ENCODE measurements around the gene RAVER1. TPM values are rescaled to one million over a fixed set of nuclear protein-coding genes. Genes with fewer than 3 reads are reported as not detected.
A peak's percentile ranks its signal among the peaks of the same experiment; 100 is the strongest.

RAVER1 gene
- total and polyA plus RNA-seq, 9 of the 15 experiments (the other 6 are each of a cell fraction or from before 2014, with no cell fraction given), result 0.06 to 113 (median 7.0) TPM

- TF ChIP-seq, protein P1, sequence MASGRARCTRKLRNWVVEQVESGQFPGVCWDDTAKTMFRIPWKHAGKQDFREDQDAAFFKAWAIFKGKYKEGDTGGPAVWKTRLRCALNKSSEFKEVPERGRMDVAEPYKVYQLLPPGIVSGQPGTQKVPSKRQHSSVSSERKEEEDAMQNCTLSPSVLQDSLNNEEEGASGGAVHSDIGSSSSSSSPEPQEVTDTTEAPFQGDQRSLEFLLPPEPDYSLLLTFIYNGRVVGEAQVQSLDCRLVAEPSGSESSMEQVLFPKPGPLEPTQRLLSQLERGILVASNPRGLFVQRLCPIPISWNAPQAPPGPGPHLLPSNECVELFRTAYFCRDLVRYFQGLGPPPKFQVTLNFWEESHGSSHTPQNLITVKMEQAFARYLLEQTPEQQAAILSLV (tag; IDR thresholded peaks at IDR 0.05), result no peak
- TF ChIP-seq JUN (IDR thresholded peaks at IDR 0.05; ENCODE audit: borderline replicate concordance, low read depth, low read length), result peak; percentile 41; the same call in 1 of the 2 replicates
- TF ChIP-seq JUN (CRISPR knock-in tag; IDR thresholded peaks at IDR 0.05; ENCODE audit: borderline replicate concordance), result no peak
- TF ChIP-seq, protein P2, sequence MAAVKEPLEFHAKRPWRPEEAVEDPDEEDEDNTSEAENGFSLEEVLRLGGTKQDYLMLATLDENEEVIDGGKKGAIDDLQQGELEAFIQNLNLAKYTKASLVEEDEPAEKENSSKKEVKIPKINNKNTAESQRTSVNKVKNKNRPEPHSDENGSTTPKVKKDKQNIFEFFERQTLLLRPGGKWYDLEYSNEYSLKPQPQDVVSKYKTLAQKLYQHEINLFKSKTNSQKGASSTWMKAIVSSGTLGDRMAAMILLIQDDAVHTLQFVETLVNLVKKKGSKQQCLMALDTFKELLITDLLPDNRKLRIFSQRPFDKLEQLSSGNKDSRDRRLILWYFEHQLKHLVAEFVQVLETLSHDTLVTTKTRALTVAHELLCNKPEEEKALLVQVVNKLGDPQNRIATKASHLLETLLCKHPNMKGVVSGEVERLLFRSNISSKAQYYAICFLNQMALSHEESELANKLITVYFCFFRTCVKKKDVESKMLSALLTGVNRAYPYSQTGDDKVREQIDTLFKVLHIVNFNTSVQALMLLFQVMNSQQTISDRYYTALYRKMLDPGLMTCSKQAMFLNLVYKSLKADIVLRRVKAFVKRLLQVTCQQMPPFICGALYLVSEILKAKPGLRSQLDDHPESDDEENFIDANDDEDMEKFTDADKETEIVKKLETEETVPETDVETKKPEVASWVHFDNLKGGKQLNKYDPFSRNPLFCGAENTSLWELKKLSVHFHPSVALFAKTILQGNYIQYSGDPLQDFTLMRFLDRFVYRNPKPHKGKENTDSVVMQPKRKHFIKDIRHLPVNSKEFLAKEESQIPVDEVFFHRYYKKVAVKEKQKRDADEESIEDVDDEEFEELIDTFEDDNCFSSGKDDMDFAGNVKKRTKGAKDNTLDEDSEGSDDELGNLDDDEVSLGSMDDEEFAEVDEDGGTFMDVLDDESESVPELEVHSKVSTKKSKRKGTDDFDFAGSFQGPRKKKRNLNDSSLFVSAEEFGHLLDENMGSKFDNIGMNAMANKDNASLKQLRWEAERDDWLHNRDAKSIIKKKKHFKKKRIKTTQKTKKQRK (IDR thresholded peaks at IDR 0.05; ENCODE audit: borderline replicate concordance, low read depth, low read length), result no peak
- no peak for TF ChIP-seq POU5F1 (IDR thresholded peaks at IDR 0.05; ENCODE audit: borderline replicate concordance, low read depth, low read length, partially characterized antibody)
- TF ChIP-seq ZNF780A (CRISPR knock-in tag; IDR thresholded peaks at IDR 0.05), result no peak
- TF ChIP-seq HDAC3 (IDR thresholded peaks at IDR 0.05; ENCODE audit: borderline replicate concordance, partially characterized antibody), result no peak
- TF ChIP-seq CBFA2T2 (conservative IDR thresholded peaks at IDR 0.05), result no peak
- 0 out of 2 replicates have a peak, but pooled peaks have one; percentile 29 for TF ChIP-seq ESRRA (IDR thresholded peaks at IDR 0.05; ENCODE audit: borderline replicate concordance, low read depth)
- TF ChIP-seq RBM15 (IDR thresholded peaks at IDR 0.05; ENCODE audit: insufficient read depth, low read length), result no peak
- peak; percentile 23 for TF ChIP-seq HNRNPLL (IDR thresholded peaks at IDR 0.05; ENCODE audit: low read depth, low read length, poor library complexity, severe bottlenecking)
- no peak; a peak in 1 of 4 replicates for TF ChIP-seq TRIM24 (IDR thresholded peaks at IDR 0.05)
- TF ChIP-seq ZNF23 (CRISPR knock-in tag; IDR thresholded peaks at IDR 0.05), result no peak
- TF ChIP-seq ETV1 (tag; conservative IDR thresholded peaks at IDR 0.05; ENCODE audit: low read depth), result peak; percentile 68; the same call in 1 of the 2 replicates
- no peak for TF ChIP-seq HSF4 (CRISPR knock-in tag; IDR thresholded peaks at IDR 0.05; ENCODE audit: borderline replicate concordance)
- TF ChIP-seq STAG1 (CRISPR knock-in tag; IDR thresholded peaks at IDR 0.05; ENCODE audit: borderline replicate concordance), result no peak
- peak; percentile 42; the same call in 1 of the 2 replicates for TF ChIP-seq SAFB (IDR thresholded peaks at IDR 0.05; ENCODE audit: borderline replicate concordance, low read depth, low read length)
- TF ChIP-seq L3MBTL2 (IDR thresholded peaks at IDR 0.05), result peak; percentile 83
- TF ChIP-seq ZFP91 (CRISPR knock-in tag; IDR thresholded peaks at IDR 0.05), result no peak
- TF ChIP-seq SRF (CRISPR knock-in tag; IDR thresholded peaks at IDR 0.05), result no peak; a peak in 1 of 4 replicates
- TF ChIP-seq MECOM (CRISPR knock-in tag; IDR thresholded peaks at IDR 0.05), result no peak
- TF ChIP-seq LEF1 (IDR thresholded peaks at IDR 0.05), result no peak
- no peak for TF ChIP-seq GABPB1 (CRISPR knock-in tag; IDR thresholded peaks at IDR 0.05)
Observed at GRCh38 chr19:10334588-10335351, 1.4 kb upstream of the RAVER1 start (continued).

Data from K562 (cell line).